ENCODE measurements around the gene APLP1.
"Not testable (repeated sequence)": the region's sequence is repeated elsewhere in the genome, so short reads cannot be mapped to it uniquely, and the experiment has no call there.

APLP1 gene

GRCh38 chr19:35868172-35868822, at the start of gene APLP1:
Gene APLP1 (plus strand): TSS chr19:35868574. CDS start chr19:35868637, 63 bp downstream.
- peak; percentile 54 for DNase-seq (ENCODE audit: low spot score)

DNA sequence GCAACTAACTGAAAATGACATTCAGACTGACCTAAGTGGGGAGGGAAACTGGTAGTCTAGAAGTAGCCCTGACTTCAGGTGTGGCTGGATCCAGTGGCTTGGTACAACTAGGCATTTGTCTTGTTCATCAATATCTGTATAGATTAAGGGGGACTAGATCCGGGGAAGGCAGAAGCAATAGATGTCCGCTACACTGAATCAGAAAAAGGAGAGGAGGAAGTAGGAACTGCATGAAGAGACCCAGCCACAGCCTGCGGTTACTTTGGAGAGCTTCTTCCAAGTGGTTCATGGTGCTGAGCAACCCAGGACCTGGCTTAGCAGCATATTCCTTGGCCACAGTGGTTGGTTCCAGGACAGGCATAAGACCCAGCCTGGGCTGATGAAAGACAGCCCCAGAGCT, 45.8 kb upstream of the APLP1 start:
- DNase-seq (ENCODE audit: low spot score): no peak

DNA sequence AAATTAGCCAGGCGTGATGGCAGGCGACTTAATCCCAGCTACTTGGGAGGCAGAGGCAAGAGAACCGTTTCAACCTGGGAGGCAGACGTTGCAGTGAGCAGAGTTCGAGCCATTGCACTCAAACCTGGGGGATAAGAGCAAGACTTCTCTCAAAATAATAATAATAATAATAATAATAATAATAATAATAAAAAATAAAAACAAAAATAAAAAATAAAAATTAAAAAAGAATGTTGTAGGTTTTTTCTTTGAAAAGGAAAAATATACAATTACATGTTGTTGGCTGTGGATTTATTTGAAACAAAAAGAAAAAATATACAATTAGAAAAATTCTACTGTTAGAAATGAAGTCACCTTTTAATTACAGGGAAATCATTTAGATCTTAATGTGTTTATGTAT, 44.2 kb upstream of the APLP1 start:
- DNase-seq (ENCODE audit: low spot score): no peak

DNA sequence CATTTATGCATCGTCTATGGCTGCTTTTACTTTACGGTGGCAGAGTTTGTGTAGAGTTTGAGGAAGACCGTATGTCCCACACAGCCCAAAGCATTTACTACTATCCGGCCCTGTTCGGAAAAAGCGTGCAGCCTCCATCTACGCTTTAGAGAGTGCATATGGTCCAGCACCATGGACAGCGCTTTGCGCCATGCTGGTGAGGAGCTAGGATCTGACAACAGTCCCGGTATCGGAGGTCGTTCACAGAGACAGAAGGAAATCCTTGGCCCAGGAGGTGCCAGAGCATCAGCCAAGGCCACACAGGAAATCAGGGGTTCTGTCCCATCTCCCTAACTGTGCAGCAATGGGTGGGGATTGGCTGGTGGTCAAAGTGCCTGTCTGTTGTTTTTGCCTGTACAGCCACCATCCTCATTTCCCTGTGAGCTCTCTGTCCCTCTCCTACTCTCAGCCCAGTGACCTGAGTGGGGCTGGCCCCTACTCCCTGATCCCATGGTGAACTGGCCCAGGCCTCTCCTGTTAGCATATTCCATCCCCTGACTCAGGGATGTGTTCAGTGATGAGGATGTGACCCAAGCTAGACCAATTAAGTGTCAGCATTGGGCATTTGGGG, 39.6 kb upstream of the APLP1 start:
- peak; percentile 16 for DNase-seq (ENCODE audit: low spot score)

DNA sequence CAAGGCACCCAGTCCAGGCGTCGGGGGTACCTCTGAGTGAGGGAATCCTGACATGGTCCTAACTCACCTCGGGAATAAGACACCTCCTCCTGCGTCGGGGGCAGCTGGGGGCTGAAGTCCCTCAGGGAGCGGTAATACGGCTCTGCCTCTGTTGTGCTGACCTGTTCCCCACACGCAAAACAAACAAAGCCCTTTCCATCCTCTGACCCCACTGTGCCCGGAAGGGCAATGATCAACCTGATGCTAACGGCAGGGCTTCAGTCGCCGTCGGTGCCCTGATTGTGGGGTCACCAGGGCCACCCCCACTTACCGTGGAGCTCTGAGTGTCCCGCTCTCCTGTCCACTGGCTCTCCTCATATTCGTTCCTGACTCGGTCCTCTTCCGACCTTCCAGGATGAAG, 37.4 kb upstream of the APLP1 start:
- no peak for DNase-seq (ENCODE audit: low spot score)

DNA sequence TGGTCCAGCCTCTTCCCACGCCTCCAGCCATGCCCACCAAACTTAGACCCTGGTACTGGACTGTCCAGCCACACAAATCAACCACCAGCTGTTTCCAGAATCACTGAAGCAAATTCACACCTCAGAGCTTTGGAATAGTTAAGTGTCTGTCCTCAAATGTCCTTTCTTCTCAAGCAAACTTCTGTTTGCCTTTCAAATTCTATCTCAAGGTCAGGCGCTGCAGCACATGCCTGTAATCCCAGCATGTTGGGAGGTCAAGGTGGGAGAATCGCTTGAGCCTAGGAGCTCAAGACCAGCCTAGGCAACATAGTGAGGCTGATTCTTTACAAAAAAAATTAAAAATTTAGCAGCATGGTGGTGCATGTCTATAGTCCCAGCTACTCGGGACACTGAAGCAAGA, 36.3 kb upstream of the APLP1 start:
- no peak for DNase-seq (ENCODE audit: low spot score)

DNA sequence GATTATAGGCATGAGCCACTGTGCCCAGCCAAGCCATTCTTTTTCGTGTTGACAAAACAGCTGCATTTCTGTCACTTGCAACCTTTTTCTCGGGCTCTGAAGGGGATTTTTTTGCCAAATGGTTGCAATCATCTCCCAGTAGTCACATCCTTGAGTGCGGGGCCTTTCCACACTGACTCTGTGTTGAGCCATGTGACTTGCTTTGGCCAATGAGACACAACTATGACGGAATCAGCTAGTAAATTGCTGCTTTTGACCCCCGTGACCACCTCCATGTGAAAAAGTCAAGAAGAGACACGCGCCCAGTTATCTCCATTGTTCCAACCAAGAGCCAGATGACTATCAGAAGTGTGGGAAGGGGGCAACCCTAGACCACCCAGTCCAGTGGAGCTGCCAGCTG, 34.4 kb upstream of the APLP1 start:
- DNase-seq (ENCODE audit: low spot score): no peak

GRCh38 chr19:35836096-35836495, 32.3 kb upstream of the APLP1 start:
- not testable (repeated sequence) for DNase-seq (ENCODE audit: low spot score)

DNA sequence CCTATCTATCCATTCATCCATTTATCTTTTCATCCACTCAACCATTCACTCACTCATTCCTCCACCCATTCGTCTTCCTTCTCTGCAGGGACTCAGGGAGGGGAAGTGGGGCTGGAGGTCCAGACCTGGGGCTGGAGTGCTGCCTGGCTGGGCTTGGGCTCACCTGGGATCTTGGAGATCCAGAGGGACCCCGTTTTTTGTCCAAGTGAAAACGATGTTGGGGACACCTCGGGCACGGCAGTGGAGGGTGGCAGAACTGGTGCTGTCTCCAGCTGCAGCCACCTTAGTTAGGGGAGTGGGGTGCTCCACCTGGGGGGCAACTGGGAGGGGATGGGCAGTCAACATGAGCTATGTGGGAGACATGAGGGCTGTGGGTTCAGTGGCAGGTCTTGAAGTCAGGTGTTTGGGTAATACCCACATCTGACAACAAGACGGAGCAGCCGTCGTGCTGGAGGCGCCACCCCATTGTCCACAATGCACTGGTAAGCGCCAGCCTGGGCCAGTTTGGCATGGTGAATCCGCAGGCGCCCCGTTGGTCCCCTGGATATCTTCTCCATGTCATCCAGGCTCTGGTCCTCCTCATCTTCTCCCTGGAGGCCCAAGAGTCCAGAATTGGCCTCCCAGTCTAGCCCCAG, 26.3 kb upstream of the APLP1 start:
- no peak for DNase-seq (ENCODE audit: low spot score)

DNA sequence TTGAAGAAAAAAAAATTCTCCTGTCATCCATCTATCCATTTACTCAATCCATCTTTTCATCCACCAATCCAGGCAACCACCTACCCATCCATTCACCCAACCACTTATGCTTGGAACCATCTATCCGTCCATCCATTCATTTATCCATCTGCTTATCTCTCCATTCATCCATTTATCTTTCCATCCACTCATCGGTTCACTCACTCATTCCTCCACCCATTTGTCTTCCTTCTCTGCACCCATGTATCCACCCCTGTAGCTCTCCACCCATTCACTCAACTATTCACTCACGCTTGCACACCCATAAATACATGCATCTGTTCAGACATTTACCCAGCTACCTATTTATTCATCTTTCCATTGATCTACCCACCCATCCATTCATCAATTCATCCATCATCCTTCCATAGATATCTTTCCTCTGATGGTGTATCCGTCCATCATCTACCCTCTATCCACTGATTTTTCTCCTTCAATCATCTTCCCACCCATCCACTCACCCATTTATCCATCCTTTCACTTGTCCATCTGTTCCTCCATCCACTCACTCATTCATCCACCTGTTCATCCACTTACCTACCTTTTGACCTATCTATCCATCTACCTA, 25.6 kb upstream of the APLP1 start:
- DNase-seq (ENCODE audit: low spot score): no peak

DNA sequence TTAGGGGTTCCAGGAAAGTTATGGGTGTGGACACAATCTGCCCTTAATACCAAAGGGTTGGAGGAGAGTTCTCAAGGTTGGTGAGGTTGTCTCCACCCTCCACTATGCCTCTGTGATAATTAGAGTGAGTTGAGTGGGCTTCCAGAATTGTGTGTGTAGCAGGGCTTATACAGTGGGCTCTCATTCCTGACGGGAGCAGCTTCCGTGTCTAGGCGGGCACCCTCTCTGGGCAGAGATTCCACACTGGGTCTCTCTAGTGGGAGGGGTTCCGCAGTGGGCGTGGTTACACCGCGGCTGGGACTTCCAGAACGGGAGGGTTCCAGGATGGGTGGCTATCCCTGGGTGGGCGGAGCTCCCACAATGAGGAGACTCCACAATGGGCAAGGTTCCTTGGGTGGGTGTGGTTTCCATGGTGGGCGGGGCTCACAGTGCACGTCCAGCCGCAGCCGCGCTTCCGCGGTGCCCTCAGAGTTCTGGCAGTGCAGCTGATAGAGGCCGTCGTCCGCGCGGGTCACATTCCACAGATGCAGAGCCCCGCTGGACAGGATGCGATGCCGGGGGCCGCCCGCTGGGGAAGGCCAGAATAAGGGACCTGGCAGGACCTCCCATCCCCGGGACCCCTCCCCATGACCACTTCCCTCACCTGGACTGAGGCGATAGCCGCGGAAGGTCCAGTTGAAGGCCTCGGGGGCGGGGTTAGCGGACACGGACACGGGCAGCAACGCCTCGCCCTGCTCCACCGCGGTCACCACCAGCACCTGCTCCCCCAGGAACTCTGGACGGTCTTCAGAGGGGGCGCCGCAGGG, 24.5 kb upstream of the APLP1 start:
- DNase-seq (ENCODE audit: low spot score): no peak

GRCh38 chr19:35844482-35845214, 23.7 kb upstream of the APLP1 start:
- no peak for DNase-seq (ENCODE audit: low spot score)

GRCh38 chr19:35845215-35846037, 22.9 kb upstream of the APLP1 start:
- no peak for DNase-seq (ENCODE audit: low spot score)

DNA sequence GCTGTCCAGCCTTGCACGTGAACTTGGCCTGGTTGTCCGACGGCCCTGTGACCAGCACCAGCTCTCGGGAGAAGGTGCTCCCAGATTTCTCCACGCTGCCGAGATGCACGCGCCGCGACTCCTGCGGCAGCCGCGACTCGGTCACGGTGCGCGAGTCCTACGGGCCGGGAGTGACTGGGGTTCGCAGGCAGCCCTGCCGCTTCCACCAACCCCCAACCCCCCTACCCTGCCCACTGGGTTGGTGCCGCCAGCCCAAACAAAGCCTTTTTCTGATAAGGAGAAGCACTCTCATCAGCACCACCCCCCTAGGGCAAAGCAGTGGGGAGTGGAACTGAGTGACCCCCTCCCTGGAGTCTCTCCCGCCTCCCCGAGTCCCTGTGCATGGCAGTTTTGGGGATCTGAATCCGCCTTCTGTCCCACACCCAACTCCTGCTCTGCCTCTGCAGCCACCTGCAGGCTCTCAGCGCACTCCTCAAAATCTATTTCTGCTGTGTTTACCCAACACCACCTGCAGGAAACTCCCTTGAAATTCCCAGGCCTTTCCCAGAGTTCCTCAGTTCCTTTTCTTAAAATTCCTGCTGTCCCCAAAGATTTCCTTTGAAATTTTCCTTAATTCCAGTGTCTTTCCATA, 22.2 kb upstream of the APLP1 start:
- no peak for DNase-seq (ENCODE audit: low spot score)

DNA sequence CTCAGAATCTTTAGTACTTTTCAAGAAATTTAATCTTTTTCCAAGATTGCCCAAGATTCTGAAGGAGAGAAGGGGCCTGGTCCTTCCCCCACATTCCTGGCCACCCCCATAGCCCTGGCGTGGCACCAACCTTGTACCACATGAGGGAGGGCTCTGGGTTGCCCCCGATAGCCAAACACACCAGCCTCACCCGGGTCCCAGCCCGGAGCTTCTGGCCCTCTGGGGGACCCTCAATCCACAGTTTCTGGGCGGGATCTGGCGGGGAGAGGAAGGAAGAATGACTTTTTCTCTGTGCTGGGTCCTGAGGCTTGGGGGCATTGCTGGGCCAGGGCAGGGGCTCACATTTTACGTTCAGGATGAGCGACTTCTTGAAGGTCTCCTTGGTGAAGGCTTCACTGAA, 20.5 kb upstream of the APLP1 start:
- no peak for DNase-seq (ENCODE audit: low spot score)

DNA sequence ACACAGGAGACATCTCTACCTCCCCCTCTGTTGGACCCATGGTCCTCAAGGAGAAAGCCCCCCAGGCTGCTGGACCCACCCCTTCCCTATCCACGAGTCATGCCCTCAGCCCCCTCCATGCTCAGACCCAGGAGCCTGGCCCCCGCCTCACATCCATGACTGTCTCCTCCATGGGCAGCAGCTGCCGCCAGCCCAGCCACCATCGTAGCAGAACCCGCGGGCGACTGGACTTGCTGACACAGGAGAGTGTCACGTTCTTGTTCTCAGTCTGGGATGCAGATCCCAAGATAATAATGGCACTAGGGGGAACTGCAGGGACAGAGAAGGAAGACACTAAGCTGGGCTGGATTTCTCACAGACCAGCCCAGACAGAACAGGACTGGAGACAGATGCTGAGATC, 19.9 kb upstream of the APLP1 start:
- DNase-seq (ENCODE audit: low spot score): no peak

- no peak for DNase-seq (ENCODE audit: low spot score)
Observed at GRCh38 chr19:35848919-35849505, 19.4 kb upstream of the APLP1 start.

DNA sequence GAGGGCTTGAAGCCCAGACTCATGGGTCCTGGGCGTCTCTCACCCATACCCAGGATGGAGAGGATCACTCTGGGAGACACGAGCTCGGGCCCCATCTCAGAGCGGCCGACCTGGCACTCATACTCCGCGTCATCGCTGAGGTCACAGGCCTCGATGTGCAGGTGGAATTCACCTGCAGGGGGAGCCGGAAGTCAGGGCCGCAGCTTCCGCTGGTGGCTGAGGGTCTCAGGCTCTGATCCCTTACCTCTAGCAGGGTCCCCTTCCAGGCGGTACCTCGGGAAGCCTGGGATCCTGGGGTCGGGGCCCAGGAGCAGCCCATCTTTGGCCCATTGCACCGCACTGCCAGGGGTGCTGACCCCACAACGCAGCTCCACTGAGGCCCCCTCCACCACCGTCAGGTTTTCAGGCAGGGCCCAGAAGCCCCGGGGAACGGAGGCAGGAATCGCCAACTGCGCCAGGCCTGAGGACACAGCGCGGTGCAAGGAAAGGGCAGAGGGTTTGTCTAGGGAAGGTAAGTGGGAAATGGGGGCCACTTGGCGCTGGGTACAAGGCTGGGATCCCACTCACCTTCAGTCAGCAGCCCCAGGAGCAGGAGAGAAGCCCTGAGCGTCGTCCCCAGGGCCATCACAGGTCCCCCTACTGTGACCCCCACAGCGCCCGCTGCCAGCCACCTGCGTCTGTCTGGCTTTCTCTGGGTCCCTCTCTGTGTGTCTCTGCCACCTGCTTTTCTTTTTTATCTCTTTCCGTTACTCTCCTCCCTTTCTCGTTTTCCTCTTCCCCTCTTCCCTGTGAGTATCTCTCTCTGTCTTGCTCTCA, 17.0 kb upstream of the APLP1 start:
- DNase-seq (ENCODE audit: low spot score): no peak
